H9 (cell line): Measurements from ENCODE around the gene KCNK13. TPM values are rescaled to one million over a fixed set of nuclear protein-coding genes. Genes with fewer than 3 reads are reported as not detected.

Experiments used
- DNase-seq: peaks from one replicate; pipeline ENCODE4 v3.0.0-alpha.2; 2017
- H2AFZ ChIP-seq: one replicate; pipeline ENCODE4 v1.6.1; 2013; ENCODE audit warnings: mild to moderate bottlenecking, low read length, control low read depth, moderate library complexity
- H2AK5ac ChIP-seq: 2 replicates; pipeline ENCODE4 v1.6.1; 2013; ENCODE audit warnings: low read length, control low read depth, mixed read lengths; ENCODE audit not compliant: insufficient read length
- H2BK120ac ChIP-seq: one replicate; pipeline ENCODE4 v1.6.1; 2013; ENCODE audit warnings: low read depth, mild to moderate bottlenecking, low read length, control low read depth, inconsistent platforms; ENCODE audit not compliant: poor library complexity, severe bottlenecking
- H2BK12ac ChIP-seq: 2 replicates; pipeline ENCODE4 v1.6.1; 2013; ENCODE audit warnings: low read length, control low read depth, mixed read lengths, low read depth; ENCODE audit not compliant: insufficient read length
- H2BK15ac ChIP-seq: 2 replicates; pipeline ENCODE4 v1.6.1; 2013; ENCODE audit warnings: low read depth, low read length, control low read depth
- H2BK20ac ChIP-seq: one replicate; pipeline ENCODE4 v1.6.1; 2013; ENCODE audit warnings: low read depth, mild to moderate bottlenecking, low read length, control low read depth, inconsistent platforms; ENCODE audit not compliant: poor library complexity, severe bottlenecking
- H2BK5ac ChIP-seq: 2 replicates; pipeline ENCODE4 v1.6.1; 2013; ENCODE audit warnings: low read length, control low read depth, mixed read lengths; ENCODE audit not compliant: insufficient read length
- H3K14ac ChIP-seq: 2 replicates; pipeline ENCODE4 v1.6.1; 2013; ENCODE audit warnings: low read length, control low read depth; ENCODE audit not compliant: insufficient read depth
- H3K18ac ChIP-seq: 2 replicates; pipeline ENCODE4 v1.6.1; 2013; ENCODE audit warnings: low read depth, mild to moderate bottlenecking, mixed read lengths, low read length, control low read depth; ENCODE audit not compliant: insufficient read length
- H3K23ac ChIP-seq: 2 replicates; pipeline ENCODE4 v1.6.1; 2013; ENCODE audit warnings: low read length, control low read depth, mixed read lengths, low read depth; ENCODE audit not compliant: insufficient read length
- H3K23me2 ChIP-seq: 2 replicates; pipeline ENCODE4 v1.6.1; 2013; ENCODE audit warnings: low read depth, mild to moderate bottlenecking, mixed read lengths, low read length, control low read depth; ENCODE audit not compliant: insufficient read length, poor library complexity, severe bottlenecking
- H3K27ac ChIP-seq: 2 replicates; pipeline ENCODE4 v1.5.1; 2013; ENCODE audit warnings: low read length, control low read depth, mixed read lengths, low read depth; ENCODE audit not compliant: insufficient read length
- H3K27me3 ChIP-seq: 2 replicates; pipeline ENCODE4 v1.6.1; 2013; ENCODE audit warnings: low read length, control low read depth, inconsistent platforms; ENCODE audit not compliant: insufficient read depth
- H3K4ac ChIP-seq: 2 replicates; pipeline ENCODE4 v1.6.1; 2013; ENCODE audit warnings: low read depth, mild to moderate bottlenecking, control low read depth, inconsistent platforms, low read length, moderate library complexity
- H3K4me1 ChIP-seq: 2 replicates; pipeline ENCODE4 v1.6.1; 2013; ENCODE audit warnings: low read length, control low read depth, inconsistent platforms; ENCODE audit not compliant: insufficient read depth
- H3K4me2 ChIP-seq: 2 replicates; pipeline ENCODE4 v1.6.1; 2013; ENCODE audit warnings: low read length, control low read depth, mixed read lengths; ENCODE audit not compliant: insufficient read length, insufficient read depth
- H3K56ac ChIP-seq: 2 replicates; pipeline ENCODE4 v1.6.1; 2013; ENCODE audit warnings: low read depth, mild to moderate bottlenecking, mixed read lengths, low read length, control low read depth; ENCODE audit not compliant: insufficient read length
- H3K79me1 ChIP-seq: 2 replicates; pipeline ENCODE4 v1.6.1; 2013; ENCODE audit warnings: low read depth, mild to moderate bottlenecking, moderate library complexity, low read length, control low read depth, inconsistent platforms; ENCODE audit not compliant: insufficient read depth, poor library complexity, severe bottlenecking
- H3K79me2 ChIP-seq: 2 replicates; pipeline ENCODE4 v1.6.1; 2013; ENCODE audit warnings: low read length, control low read depth, inconsistent platforms; ENCODE audit not compliant: insufficient read depth
- H3K9ac ChIP-seq: 2 replicates; pipeline ENCODE4 v1.6.1; 2013; ENCODE audit warnings: low read length, control low read depth, mixed read lengths; ENCODE audit not compliant: insufficient read length; ENCODE audit errors: extremely low read depth
- H3K9me3 ChIP-seq: one replicate; pipeline ENCODE4 v1.6.1; 2013; ENCODE audit warnings: low read depth, low read length, inconsistent platforms; ENCODE audit not compliant: control insufficient read depth
- H3T11ph ChIP-seq: one replicate; pipeline ENCODE4 v1.6.1; 2013; ENCODE audit warnings: mild to moderate bottlenecking, low read length, control low read depth, inconsistent platforms
- H4K20me1 ChIP-seq: one replicate; pipeline ENCODE4 v1.6.1; 2013; ENCODE audit not compliant: control insufficient read depth, insufficient read length, insufficient read depth
- H4K5ac ChIP-seq: 2 replicates; pipeline ENCODE4 v1.6.1; 2013; ENCODE audit warnings: low read depth, mild to moderate bottlenecking, mixed read lengths, low read length, control low read depth; ENCODE audit not compliant: insufficient read length
- H4K8ac ChIP-seq: replicated peaks from 2 replicates; pipeline ENCODE4 v1.6.1; 2013; ENCODE audit warnings: low read length, control low read depth, mixed read lengths, low read depth; ENCODE audit not compliant: insufficient read length
- H4K91ac ChIP-seq: 2 replicates; pipeline ENCODE4 v1.6.1; 2013; ENCODE audit warnings: low read depth, mild to moderate bottlenecking, moderate library complexity, mixed read lengths, low read length, control low read depth; ENCODE audit not compliant: insufficient read length
- H3K27ac Mint-ChIP-seq, 3 experiments: 2 replicates in 2 of 3; 3 replicates in 1 of 3; pipeline ENCODE4 v1.8.0; 2020 to 2021; ENCODE audit warnings: mixed read lengths in 3 of 3, mild to moderate bottlenecking in 1 of 3, moderate library complexity in 1 of 3
- H3K27me3 Mint-ChIP-seq: 2 replicates; pipeline ENCODE4 v1.8.0; 2021; ENCODE audit warnings: low read depth, mild to moderate bottlenecking, moderate library complexity, mixed read lengths
- H3K36me3 Mint-ChIP-seq, 3 experiments: 2 replicates in 2 of 3; 3 replicates in 1 of 3; pipeline ENCODE4 v1.8.0; 2020 to 2021; ENCODE audit warnings: low read depth in 3 of 3, mixed read lengths in 3 of 3; ENCODE audit not compliant: insufficient read depth in 1 of 3
- H3K4me1 Mint-ChIP-seq, 2 experiments: 2 replicates each; pipeline ENCODE4 v1.8.0; 2020; ENCODE audit warnings: mixed read lengths in 2 of 2
- H3K4me3 Mint-ChIP-seq, 2 experiments: 2 replicates in 1 of 2; 3 replicates in 1 of 2; pipeline ENCODE4 v1.8.0; 2020 to 2021; ENCODE audit warnings: mild to moderate bottlenecking in 2 of 2, mixed read lengths in 2 of 2, moderate library complexity in 1 of 2
- H3K9me3 Mint-ChIP-seq, 2 experiments: 2 replicates in 1 of 2; 3 replicates in 1 of 2; pipeline ENCODE4 v1.8.0; 2020; ENCODE audit warnings: mild to moderate bottlenecking in 2 of 2, mixed read lengths in 2 of 2, moderate library complexity in 1 of 2
- CTCF ChIP-seq: fragments of 200-600 bp; sonication (generic); conservative IDR thresholded peaks from 3 replicates; pipeline ENCODE4 v1.8.0; 2021; ENCODE audit warnings: antibody characterized with exemption, mild to moderate bottlenecking
- WGBS: extraction: QIAGEN DNeasy Blood & Tissue Kit; methylation state at CpG from one replicate; pipeline ENCODE4 v1.1.7; 2013; ENCODE audit warnings: missing lambda C conversion rate, low lambda C conversion rate, mixed read lengths; ENCODE audit not compliant: insufficient read length; ENCODE audit errors: extremely low coverage; 5-methylcytosine and 5-hydroxymethylcytosine counted together
- total RNA-seq: library from RNA; stranded (reverse); gene quantifications from 2 replicates; pipeline ENCODE4 v1.2.1, GENCODE V29; 2021

Gene KCNK13
- total RNA-seq, 1 experiment from 2014 or later: 0.39 TPM

- no peak overlapping the region for H3T11ph ChIP-seq
- no peak overlapping the region for H3K27ac Mint-ChIP-seq
- no peaks in the 10 kb centered on the region for H3K9me3 Mint-ChIP-seq
- no peak overlapping the region for H2AFZ ChIP-seq
- no peak overlapping the region for H4K91ac ChIP-seq
- H3K14ac ChIP-seq: no peak overlapping the region
- H3K23me2 ChIP-seq: no peaks in the 10 kb centered on the region
- no peak overlapping the region for H2BK12ac ChIP-seq
- no peaks in the 10 kb centered on the region for H3K79me2 ChIP-seq
- peaks cover 2 to 5% of the 10 kb centered on the region in 2 experiments; a peak in 3 of 4 replicates for H3K4me1 Mint-ChIP-seq
- H2BK5ac ChIP-seq: no peak overlapping the region
- no peak for DNase-seq
- H3K27me3 ChIP-seq: no peaks in the 10 kb centered on the region
- H3K27me3 Mint-ChIP-seq: no peaks in the 10 kb centered on the region
- H2BK120ac ChIP-seq: no peak overlapping the region
- H3K4ac ChIP-seq: no peak overlapping the region
- no peak overlapping the region for H2BK20ac ChIP-seq
- H3K27ac ChIP-seq: no peak overlapping the region
- no peak overlapping the region for H4K5ac ChIP-seq
- H3K4me3 Mint-ChIP-seq: no peak overlapping the region
- peaks cover 3 to 21% (median 4%) of the 10 kb centered on the region in 3 experiments; a peak in 5 of 7 replicates for H3K36me3 Mint-ChIP-seq
- no peak overlapping the region for H3K9ac ChIP-seq
- H2BK15ac ChIP-seq: no peak overlapping the region
- H4K20me1 ChIP-seq: no peaks in the 10 kb centered on the region
- H3K79me1 ChIP-seq: no peaks in the 10 kb centered on the region
- H4K8ac ChIP-seq: no peak overlapping the region
- no peak overlapping the region for H3K56ac ChIP-seq
- no peak overlapping the region for H3K18ac ChIP-seq
- H3K9me3 ChIP-seq: no peaks in the 10 kb centered on the region
- H3K23ac ChIP-seq: no peak overlapping the region
- WGBS: no CpG with 5 or more reads among the region's 9 CpGs
- no peak overlapping the region for H3K4me2 ChIP-seq
- H3K4me1 ChIP-seq: no peaks in the 10 kb centered on the region
- no peak overlapping the region for H2AK5ac ChIP-seq
- no peak for TF ChIP-seq CTCF
These were observed 19.1 kb upstream of the KCNK13 start for GRCh38 chr14:90042496-90043252.
